ENCODE measurements around the gene PTAFR.

- no peak for TF ChIP-seq CTCF (optimal IDR thresholded peaks at IDR 0.05 in 1 of 3, IDR thresholded peaks at IDR 0.05 in 1 of 3, conservative IDR thresholded peaks at IDR 0.05 in 1 of 3; ENCODE audit: extremely low read depth in 1 of 3, insufficient read depth in 2 of 3, low read length in 3 of 3)
- TF ChIP-seq EZH2 (IDR thresholded peaks at IDR 0.05; ENCODE audit: low read length) = no peak
These were observed 8.6 kb upstream of the PTAFR start for GRCh38 chr1:28185071-28185470.

Data from keratinocyte (primary cell).